Transverse colon (tissue), 4 donors: ENCODE results near the gene GRIPAP1. TPM values are rescaled to one million over a fixed set of nuclear protein-coding genes. Genes with fewer than 3 reads are reported as not detected.

ENCODE experiments used
- DNase-seq: peaks from one replicate; pipeline ENCODE4 v3.0.0-alpha.2; 2019
- H3K27ac ChIP-seq, 4 donors: fragments of 200-600 bp; sonication (generic); 2 replicates each; pipeline ENCODE4 v1.5.1; 2016 to 2018; ENCODE audit warnings: inconsistent platforms in 4 of 4
- H3K27me3 ChIP-seq: fragments of 200-600 bp; sonication (generic); 2 replicates; pipeline ENCODE4 v1.5.1; 2017; ENCODE audit warnings: inconsistent platforms
- H3K36me3 ChIP-seq, 4 donors: fragments of 200-600 bp; sonication (generic); 2 replicates each; pipeline ENCODE4 v1.5.1; 2017 to 2019; ENCODE audit warnings: inconsistent platforms in 4 of 4
- H3K4me1 ChIP-seq, 4 donors: fragments of 200-600 bp; sonication (generic); 2 replicates each; pipeline ENCODE4 v1.5.1; 2017 to 2020; ENCODE audit warnings: inconsistent platforms in 4 of 4
- H3K4me3 ChIP-seq, 4 donors: fragments of 200-600 bp; sonication (generic); 1 replicate in 1 of 4; 2 replicates in 3 of 4; pipeline versions ENCODE4 v1.5.1 to v1.6.1; 2017 to 2019; ENCODE audit warnings: inconsistent platforms in 4 of 4
- H3K9me3 ChIP-seq, 2 donors: fragments of 200-600 bp; sonication (generic); 2 replicates each; pipeline ENCODE4 v1.5.1; 2017 to 2019; ENCODE audit warnings: inconsistent platforms in 2 of 2
- CTCF ChIP-seq, 5 experiments: fragments of 200-600 bp in 3 of 5; fragments of 450-650 bp in 2 of 5; sonication (generic) in 3 of 5; IDR thresholded peaks; 1 replicate in 2 of 5; 2 replicates in 3 of 5; pipeline ENCODE4 v1.5.1; 2016 to 2017; ENCODE audit warnings: antibody characterized with exemption in 5 of 5, inconsistent platforms in 3 of 5, mild to moderate bottlenecking in 2 of 5, moderate library complexity in 1 of 5
- EP300 ChIP-seq: sonication (generic); formaldehyde crosslinking; IDR thresholded peaks from one replicate; pipeline ENCODE4 v1.6.1; 2017; ENCODE audit warnings: antibody characterized with exemption, low read depth
- POLR2A ChIP-seq: fragments of 450-650 bp; IDR thresholded peaks from one replicate; pipeline ENCODE4 v1.6.1; 2016; ENCODE audit warnings: antibody characterized with exemption, mild to moderate bottlenecking, moderate library complexity
- POLR2AphosphoS5 ChIP-seq, 3 donors: sonication (generic); formaldehyde crosslinking; IDR thresholded peaks; one replicate each; pipeline ENCODE4 v1.6.1; 2016; ENCODE audit warnings: antibody characterized with exemption in 3 of 3
- WGBS, 2 donors: methylation state at CpG; one replicate each; pipeline ENCODE4 v1.1.5; 2018; ENCODE audit warnings: low coverage in 1 of 2; 5-methylcytosine and 5-hydroxymethylcytosine counted together
- in situ Hi-C, 4 donors: fragments of 200-750 bp; cut with MboI; loops; one replicate each; pipeline versions ENCODE4 v1.15.0 to v1.15.1; 2017; ENCODE audit warnings: low sequenced_read_pairs in 3 of 4, low pct_ligation_motif_present in 1 of 4, low pct_unique_long_range_greater_than_20kb in 1 of 4
- intact Hi-C: fragments of 100-400 bp; cut with DNase I; formaldehyde crosslinking; loops from one replicate; pipeline ENCODE4 v1.15.1; 2023; ENCODE audit warnings: low total_unique reads
- small RNA-seq, 4 donors: library from RNA; depleted of rRNA; stranded (forward); fragments of <200 nt; gene quantifications; one replicate each; pipeline ENCODE3, GENCODE V24; 2016
- total RNA-seq, 4 donors: library from RNA; depleted of rRNA; stranded (reverse); fragments of >200 nt; gene quantifications; one replicate each; pipeline ENCODE4 v1.1.0, GENCODE V29; 2016

Gene GRIPAP1
- total RNA-seq, 4 donors from 2014 or later: 34.8 to 102 (median 52.9) TPM

DNA sequence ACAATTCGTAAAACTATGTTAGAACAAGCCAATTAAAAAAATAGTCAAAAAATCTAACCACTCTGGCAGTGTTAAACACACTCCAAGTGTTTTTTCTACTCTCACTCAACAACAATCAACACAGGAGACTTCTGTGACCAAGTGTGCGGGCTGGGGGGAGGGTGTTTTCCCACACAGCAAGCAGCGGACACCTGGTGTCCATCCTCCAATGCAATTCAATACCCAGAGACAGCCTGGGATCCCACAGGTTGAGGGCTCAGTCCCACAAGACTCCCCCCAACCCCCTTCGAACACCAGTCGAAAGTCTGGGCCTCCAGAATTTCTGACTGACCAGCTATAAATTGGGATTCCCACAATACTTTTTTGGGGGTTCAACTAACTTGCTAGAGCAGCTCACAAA lies 74.9 kb downstream of the GRIPAP1 start:
- peaks cover 0 to 8% (median 0%) of the 10 kb centered on the region in 4 donors for H3K36me3 ChIP-seq
- H3K4me3 ChIP-seq: no peak overlapping the region
- H3K9me3 ChIP-seq: no peaks in the 10 kb centered on the region
- in situ Hi-C loops (no loop called here), intact Hi-C loops (no loop called here)
- no peaks in the 10 kb centered on the region for H3K4me1 ChIP-seq
- TF ChIP-seq POLR2A (no peak), EP300 (no peak), POLR2AphosphoS5 (IDR thresholded peaks at IDR 0.05) (no peak), CTCF (IDR thresholded peaks at IDR 0.05) (no peak)
- H3K27ac ChIP-seq: no peak overlapping the region
- no peak for DNase-seq
- whole genome bisulfite sequencing, 2 donors: 71 to 74% methylated on average over 2 to 5 of the region's 5 CpGs
- no peaks in the 10 kb centered on the region for H3K27me3 ChIP-seq

DNA sequence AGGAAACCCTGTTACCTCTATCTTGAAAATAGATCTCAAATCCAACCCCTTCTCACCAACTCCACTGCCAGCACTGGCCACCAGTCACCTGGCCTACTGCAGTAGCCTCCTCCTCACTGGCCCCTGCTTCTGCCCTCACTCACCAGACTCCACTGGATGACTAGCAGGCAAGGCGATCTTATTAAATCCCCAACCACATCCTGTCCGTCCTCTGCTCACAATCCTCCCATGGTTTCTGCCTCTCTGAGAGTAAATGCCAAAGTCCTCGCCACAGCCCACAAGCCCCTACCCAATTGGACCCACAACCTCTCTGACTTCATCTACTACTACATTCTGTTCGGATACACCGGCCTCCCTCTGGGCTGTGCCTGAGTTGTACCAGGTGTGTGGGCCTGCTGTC lies 77.8 kb downstream of the GRIPAP1 start:
- peaks cover 0 to 4% (median 0%) of the 10 kb centered on the region in 4 donors for H3K36me3 ChIP-seq
- in situ Hi-C loops: loop anchor here in 1 of 4 donors (25.0 kb wide), 1 partner anchor 287 kb away; no protein-coding TSS in a partner anchor
- H3K4me3 ChIP-seq: no peak overlapping the region
- no peak overlapping the region for H3K27ac ChIP-seq
- no peak for DNase-seq
- no peaks in the 10 kb centered on the region for H3K27me3 ChIP-seq
- no peaks in the 10 kb centered on the region for H3K9me3 ChIP-seq
- WGBS, 2 donors: 84% methylated on average over 5 of the region's 5 CpGs; no CpG with 5 or more reads in 1 of the 2 donors
- intact Hi-C loops: loop anchor here (5.0 kb wide), 1 partner anchor 1522 kb away; no protein-coding TSS in a partner anchor
- TF ChIP-seq CTCF (IDR thresholded peaks at IDR 0.05): no peak
- no peak for TF ChIP-seq EP300
- no peak for TF ChIP-seq POLR2AphosphoS5 (IDR thresholded peaks at IDR 0.05)
- H3K4me1 ChIP-seq: peaks cover 0 to 4% (median 0%) of the 10 kb centered on the region in 4 donors

DNA sequence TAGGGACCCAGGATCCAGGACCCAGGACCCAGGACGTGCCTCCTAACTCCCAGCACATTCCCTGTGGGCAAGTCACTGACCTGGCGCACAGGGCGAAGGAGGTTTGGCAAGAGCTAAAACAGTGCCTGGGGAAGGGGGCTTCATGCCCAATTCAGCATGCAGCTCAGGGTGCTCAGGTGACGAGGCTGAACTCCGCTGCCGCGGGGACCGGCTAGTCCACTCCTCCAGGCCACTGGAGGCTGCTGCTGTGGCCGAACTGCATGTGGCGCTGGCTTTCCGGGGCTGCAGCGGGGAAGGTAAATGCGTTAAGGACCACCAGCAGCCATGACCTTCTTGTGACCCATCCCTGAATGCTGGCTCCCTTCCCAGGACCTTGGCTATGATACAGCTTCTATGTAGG lies 78.3 kb downstream of the GRIPAP1 start:
- TF ChIP-seq POLR2AphosphoS5 (IDR thresholded peaks at IDR 0.05): no peak
- TF ChIP-seq POLR2A: no peak
- no peak for TF ChIP-seq CTCF (IDR thresholded peaks at IDR 0.05)
- TF ChIP-seq EP300: no peak
- intact Hi-C loops: loop anchor here (5.0 kb wide), 1 partner anchor 1521 kb away; no protein-coding TSS in a partner anchor
- WGBS, 2 donors: 98% methylated on average over 13 of the region's 13 CpGs; no CpG with 5 or more reads in 1 of the 2 donors
- Histone ChIP-seq H3K9me3 (no peaks in the 10 kb centered on the region), H3K36me3 (peaks cover 0 to 4% (median 0%) of the 10 kb centered on the region in 4 donors), H3K4me1 (peaks cover 0 to 5% (median 0%) of the 10 kb centered on the region in 4 donors), H3K27ac (no peak overlapping the region), H3K4me3 (no peak overlapping the region), H3K27me3 (no peaks in the 10 kb centered on the region)
- in situ Hi-C loops: loop anchor here in 1 of 4 donors (25.0 kb wide), 1 partner anchor 286 kb away; no protein-coding TSS in a partner anchor
- DNase-seq: no peak

Small RNAs within 50 kb of the gene (small RNA-seq; reads per million reads assigned to genes)
- gene RNU6-722P: 0 reads per million in 4 donors

Other genes with a start within 250 kb of the GRIPAP1 start
- 10 to 100 TPM in 1 of 4 donors, 1 to 10 TPM in 1, not detected in 2; 4.8 to 18.4 TPM for gene GLOD5, start 240.5 kb downstream of the GRIPAP1 start, total RNA-seq
- not detected for gene GATA1, start 215.7 kb downstream of the GRIPAP1 start, total RNA-seq
- 100 to 1,000 TPM in 2 of 4 donors, 10 to 100 TPM in 2; 74.4 to 105 (median 93.3) TPM for gene HDAC6, start 200.2 kb downstream of the GRIPAP1 start, total RNA-seq
- not detected for gene ERAS, start 175.8 kb downstream of the GRIPAP1 start, total RNA-seq
- gene PCSK1N, start 166.7 kb downstream of the GRIPAP1 start, total RNA-seq: 100 to 1,000 TPM in 1 of 4 donors, 10 to 100 TPM in 3; 14.0 to 144 (median 20.4) TPM
- 10 to 100 TPM; 26.7 to 61.3 (median 43.7) TPM for gene TIMM17B, start 104.5 kb downstream of the GRIPAP1 start, total RNA-seq
- gene PQBP1, start 104.3 kb downstream of the GRIPAP1 start, total RNA-seq: 10 to 100 TPM; 21.7 to 92.3 (median 63.8) TPM
- gene SLC35A2, start 90.6 kb downstream of the GRIPAP1 start, total RNA-seq: 10 to 100 TPM; 29.5 to 48.3 (median 33.8) TPM
- gene PIM2, start 83.2 kb downstream of the GRIPAP1 start, total RNA-seq: 10 to 100 TPM in 3 of 4 donors, not detected in 1; 11.2 to 50.7 (median 20.6) TPM
- gene OTUD5, start 44.7 kb downstream of the GRIPAP1 start, total RNA-seq: 10 to 100 TPM; 39.4 to 96.9 (median 40.6) TPM
- gene KCND1, start 30.4 kb downstream of the GRIPAP1 start, total RNA-seq: under 1 TPM in 2 of 4 donors, not detected in 2; 0.95 to 0.96 TPM
- 10 to 100 TPM; 31.7 to 45.6 (median 44.7) TPM for gene TFE3, start 41.1 kb upstream of the GRIPAP1 start, total RNA-seq
- gene CCDC120, start 56.7 kb upstream of the GRIPAP1 start, total RNA-seq: 10 to 100 TPM in 2 of 4 donors, 1 to 10 TPM in 2; 4.4 to 19.1 (median 9.9) TPM
- gene PRAF2, start 71.7 kb upstream of the GRIPAP1 start, total RNA-seq: 10 to 100 TPM in 2 of 4 donors, 1 to 10 TPM in 2; 3.4 to 16.8 (median 9.2) TPM
- gene WDR45, start 77.6 kb upstream of the GRIPAP1 start, total RNA-seq: 100 to 1,000 TPM in 2 of 4 donors, 10 to 100 TPM in 2; 73.5 to 205 (median 117) TPM
- gene GPKOW, start 121.5 kb upstream of the GRIPAP1 start, total RNA-seq: 10 to 100 TPM; 10.7 to 21.8 (median 18.0) TPM
- gene MAGIX, start 160.5 kb upstream of the GRIPAP1 start, total RNA-seq: 10 to 100 TPM in 3 of 4 donors, 1 to 10 TPM in 1; 5.6 to 28.8 (median 12.7) TPM
- gene PLP2, start 169.6 kb upstream of the GRIPAP1 start, total RNA-seq: 10 to 100 TPM; 31.0 to 60.3 (median 43.2) TPM
- 10 to 100 TPM; 14.5 to 40.0 (median 33.2) TPM for gene PRICKLE3, start 184.1 kb upstream of the GRIPAP1 start, total RNA-seq
- gene SYP, start 197.9 kb upstream of the GRIPAP1 start, total RNA-seq: 1 to 10 TPM; 1.1 to 7.6 (median 5.0) TPM
- 1 to 10 TPM in 1 of 4 donors, under 1 TPM in 2, not detected in 1; 0.32 to 2.8 (median 0.96) TPM for gene CACNA1F, start 231.1 kb upstream of the GRIPAP1 start, total RNA-seq
- gene CCDC22, start 233.2 kb upstream of the GRIPAP1 start, total RNA-seq: 10 to 100 TPM; 11.0 to 13.7 (median 12.6) TPM